ENCODE results near the gene SIAE. TPM values are rescaled to one million over a fixed set of nuclear protein-coding genes. Genes with fewer than 3 reads are reported as not detected.
A peak's percentile ranks its signal among the peaks of the same experiment; 100 is the strongest.

Gene SIAE
- total RNA-seq, 1 experiment from 2014 or later: 8.4 TPM

DNA sequence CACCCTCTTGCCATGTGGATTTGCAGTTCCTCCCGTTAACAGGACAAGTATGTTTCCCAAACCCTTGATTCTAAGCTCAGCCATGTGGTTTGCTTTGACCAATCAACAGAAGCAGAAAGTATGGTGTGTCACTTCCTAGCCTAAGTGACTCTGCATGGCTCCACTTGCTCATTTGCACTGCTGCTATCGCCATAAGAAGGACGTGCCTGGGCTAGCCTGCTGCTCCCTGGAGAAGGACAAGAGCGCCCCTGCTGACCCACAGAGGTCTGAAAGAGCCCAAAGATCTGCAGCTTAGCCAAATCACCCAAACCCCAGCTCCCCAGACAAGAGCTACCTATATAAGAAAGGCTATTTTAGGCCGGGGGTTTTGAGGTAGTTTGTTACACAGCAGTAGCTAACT lies 32.9 kb downstream of the SIAE start:
- H3K9me3 Mint-ChIP-seq (ENCODE audit: low read depth, unreplicated experiment): no peaks in the 10 kb centered on the region
- H3K27me3 Mint-ChIP-seq (ENCODE audit: unreplicated experiment): no peaks in the 10 kb centered on the region
- H3K36me3 Mint-ChIP-seq (ENCODE audit: insufficient read depth, unreplicated experiment): peaks cover 7% of the 10 kb centered on the region
- TF ChIP-seq, protein P1, sequence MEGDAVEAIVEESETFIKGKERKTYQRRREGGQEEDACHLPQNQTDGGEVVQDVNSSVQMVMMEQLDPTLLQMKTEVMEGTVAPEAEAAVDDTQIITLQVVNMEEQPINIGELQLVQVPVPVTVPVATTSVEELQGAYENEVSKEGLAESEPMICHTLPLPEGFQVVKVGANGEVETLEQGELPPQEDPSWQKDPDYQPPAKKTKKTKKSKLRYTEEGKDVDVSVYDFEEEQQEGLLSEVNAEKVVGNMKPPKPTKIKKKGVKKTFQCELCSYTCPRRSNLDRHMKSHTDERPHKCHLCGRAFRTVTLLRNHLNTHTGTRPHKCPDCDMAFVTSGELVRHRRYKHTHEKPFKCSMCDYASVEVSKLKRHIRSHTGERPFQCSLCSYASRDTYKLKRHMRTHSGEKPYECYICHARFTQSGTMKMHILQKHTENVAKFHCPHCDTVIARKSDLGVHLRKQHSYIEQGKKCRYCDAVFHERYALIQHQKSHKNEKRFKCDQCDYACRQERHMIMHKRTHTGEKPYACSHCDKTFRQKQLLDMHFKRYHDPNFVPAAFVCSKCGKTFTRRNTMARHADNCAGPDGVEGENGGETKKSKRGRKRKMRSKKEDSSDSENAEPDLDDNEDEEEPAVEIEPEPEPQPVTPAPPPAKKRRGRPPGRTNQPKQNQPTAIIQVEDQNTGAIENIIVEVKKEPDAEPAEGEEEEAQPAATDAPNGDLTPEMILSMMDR (IDR thresholded peaks at IDR 0.05; ENCODE audit: unreplicated experiment): no peak
- H3K4me1 Mint-ChIP-seq (ENCODE audit: low read depth, unreplicated experiment): peaks cover 7% of the 10 kb centered on the region
- H3K4me3 Mint-ChIP-seq (ENCODE audit: low read depth, unreplicated experiment): no peak overlapping the region
- CTCF ChIA-PET: no interaction called here
- no peak for DNase-seq
- no TSS peak for BruUV-seq (replicated peaks)
- H3K27ac Mint-ChIP-seq (ENCODE audit: unreplicated experiment): no peak overlapping the region
- intact Hi-C loops (cut with micrococcal nuclease; ENCODE audit: unreplicated experiment): no loop called here

DNA sequence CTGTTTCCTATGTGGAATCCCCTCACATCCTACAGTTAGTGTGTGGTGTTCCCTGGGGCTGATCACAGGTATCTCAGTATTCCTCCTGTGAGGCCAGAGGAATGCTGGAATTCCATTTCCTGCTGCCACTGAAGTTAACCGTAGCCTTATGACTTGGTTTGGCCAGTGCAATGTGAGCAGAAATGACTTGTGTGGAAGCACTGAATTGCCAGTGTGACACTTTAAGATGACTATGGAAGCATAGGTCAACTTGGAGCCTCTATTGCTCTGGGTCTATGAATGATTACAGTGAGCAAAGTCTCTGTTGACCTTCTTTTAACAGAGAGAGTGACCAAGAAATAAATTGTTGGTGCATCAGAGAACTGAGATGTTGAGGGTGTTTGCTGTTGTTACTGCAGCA lies 34.4 kb downstream of the SIAE start:
- peaks cover 7% of the 10 kb centered on the region for H3K36me3 Mint-ChIP-seq (ENCODE audit: insufficient read depth, unreplicated experiment)
- TF ChIP-seq, protein P1 (IDR thresholded peaks at IDR 0.05; ENCODE audit: unreplicated experiment): no peak
- CTCF ChIA-PET: no interaction called here
- intact Hi-C loops (cut with micrococcal nuclease; ENCODE audit: unreplicated experiment): no loop called here
- H3K4me3 Mint-ChIP-seq (ENCODE audit: low read depth, unreplicated experiment): no peak overlapping the region
- BruUV-seq (replicated peaks): no TSS peak
- H3K27me3 Mint-ChIP-seq (ENCODE audit: unreplicated experiment): no peaks in the 10 kb centered on the region
- H3K27ac Mint-ChIP-seq (ENCODE audit: unreplicated experiment): no peak overlapping the region
- no peaks in the 10 kb centered on the region for H3K9me3 Mint-ChIP-seq (ENCODE audit: low read depth, unreplicated experiment)
- no peak for DNase-seq
- H3K4me1 Mint-ChIP-seq (ENCODE audit: low read depth, unreplicated experiment): no peaks in the 10 kb centered on the region

DNA sequence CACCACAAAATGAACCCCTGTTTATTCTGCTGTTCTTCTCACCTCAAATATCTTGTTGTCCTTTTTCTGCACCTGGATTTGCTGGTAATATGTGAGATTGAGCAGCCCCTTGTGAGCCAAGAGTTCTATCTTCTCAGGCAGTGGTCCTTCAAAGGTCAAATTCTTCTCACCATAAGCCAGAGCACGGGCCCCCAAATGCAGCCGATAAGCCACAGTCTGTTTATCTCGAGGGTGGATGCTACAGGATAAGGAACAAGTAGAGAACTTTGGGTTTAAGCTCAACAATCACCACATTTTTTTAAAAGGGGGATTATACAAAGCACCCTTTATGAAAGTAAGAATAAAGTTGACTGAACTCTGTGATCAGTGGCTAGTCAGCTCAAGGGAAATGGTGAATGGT lies 35.0 kb downstream of the SIAE start:
- no peak overlapping the region for H3K27ac Mint-ChIP-seq (ENCODE audit: unreplicated experiment)
- intact Hi-C loops (cut with micrococcal nuclease; ENCODE audit: unreplicated experiment): no loop called here
- H3K4me1 Mint-ChIP-seq (ENCODE audit: low read depth, unreplicated experiment): no peaks in the 10 kb centered on the region
- TF ChIP-seq, protein P1 (IDR thresholded peaks at IDR 0.05; ENCODE audit: unreplicated experiment): no peak
- H3K27me3 Mint-ChIP-seq (ENCODE audit: unreplicated experiment): no peaks in the 10 kb centered on the region
- no peak for DNase-seq
- H3K9me3 Mint-ChIP-seq (ENCODE audit: low read depth, unreplicated experiment): no peaks in the 10 kb centered on the region
- peaks cover 7% of the 10 kb centered on the region for H3K36me3 Mint-ChIP-seq (ENCODE audit: insufficient read depth, unreplicated experiment)
- no peak overlapping the region for H3K4me3 Mint-ChIP-seq (ENCODE audit: low read depth, unreplicated experiment)
- CTCF ChIA-PET: no interaction called here
- no TSS peak for BruUV-seq (replicated peaks)

DNA sequence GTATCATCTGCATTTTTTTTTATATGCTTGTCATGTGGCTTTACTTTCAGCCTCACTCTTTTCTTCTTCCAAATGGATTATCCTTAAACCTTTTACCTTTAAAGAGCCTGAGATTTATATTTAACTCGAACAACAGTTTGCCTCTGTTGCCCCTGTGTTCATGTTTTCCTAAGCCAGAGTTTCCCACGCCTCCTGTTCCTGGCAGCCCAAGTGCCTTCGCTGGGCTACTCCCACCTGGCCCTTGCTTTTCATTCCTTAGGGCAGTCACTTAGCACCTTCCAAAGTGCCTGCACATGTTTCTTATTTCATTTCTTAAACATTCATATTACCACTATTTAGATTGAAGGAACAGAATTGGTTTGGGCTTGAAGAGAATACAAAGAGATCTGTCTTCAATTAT lies 37.6 kb downstream of the SIAE start:
- BruUV-seq (replicated peaks): TSS peak; percentile 64
- H3K9me3 Mint-ChIP-seq (ENCODE audit: low read depth, unreplicated experiment): no peaks in the 10 kb centered on the region
- no peaks in the 10 kb centered on the region for H3K4me1 Mint-ChIP-seq (ENCODE audit: low read depth, unreplicated experiment)
- H3K4me3 Mint-ChIP-seq (ENCODE audit: low read depth, unreplicated experiment): no peak overlapping the region
- CTCF ChIA-PET: no interaction called here
- no peaks in the 10 kb centered on the region for H3K27me3 Mint-ChIP-seq (ENCODE audit: unreplicated experiment)
- no peak overlapping the region for H3K27ac Mint-ChIP-seq (ENCODE audit: unreplicated experiment)
- peaks cover 7% of the 10 kb centered on the region for H3K36me3 Mint-ChIP-seq (ENCODE audit: insufficient read depth, unreplicated experiment)
- TF ChIP-seq, protein P1 (IDR thresholded peaks at IDR 0.05; ENCODE audit: unreplicated experiment): no peak
- intact Hi-C loops (cut with micrococcal nuclease; ENCODE audit: unreplicated experiment): no loop called here
- DNase-seq: no peak

DNA sequence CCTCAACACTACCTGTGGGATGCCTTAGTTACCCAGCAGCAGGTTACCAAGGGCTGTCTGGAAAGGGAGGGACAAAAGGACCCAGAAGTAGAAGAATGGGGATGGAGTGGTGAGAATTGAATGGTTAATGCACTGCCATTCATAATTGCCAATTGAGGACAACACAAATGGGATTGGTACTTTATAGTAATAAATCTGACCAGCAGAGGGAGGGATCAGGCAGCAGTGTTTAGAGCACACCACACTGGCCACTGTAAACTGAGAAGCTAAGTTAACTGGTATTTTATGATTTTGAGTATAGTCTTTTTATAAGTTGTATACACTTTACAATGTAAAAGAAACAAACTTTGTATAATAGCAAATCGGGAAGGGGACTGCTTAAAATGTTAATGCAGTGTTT lies 40.2 kb downstream of the SIAE start:
- Mint-ChIP-seq H3K4me1 (ENCODE audit: low read depth, unreplicated experiment) (no peaks in the 10 kb centered on the region), H3K9me3 (ENCODE audit: low read depth, unreplicated experiment) (no peaks in the 10 kb centered on the region), H3K27ac (ENCODE audit: unreplicated experiment) (no peak overlapping the region), H3K36me3 (ENCODE audit: insufficient read depth, unreplicated experiment) (peaks cover 17% of the 10 kb centered on the region), H3K4me3 (ENCODE audit: low read depth, unreplicated experiment) (no peak overlapping the region), H3K27me3 (ENCODE audit: unreplicated experiment) (no peaks in the 10 kb centered on the region)
- CTCF ChIA-PET: no interaction called here
- no TSS peak for BruUV-seq (replicated peaks)
- intact Hi-C loops (cut with micrococcal nuclease; ENCODE audit: unreplicated experiment): no loop called here
- DNase-seq: no peak
- TF ChIP-seq, protein P1 (IDR thresholded peaks at IDR 0.05; ENCODE audit: unreplicated experiment): no peak
